H1 (cell line): ENCODE measurements around the gene PRRX1.

Experiments used
- CTCF ChIP-seq, 3 experiments: IDR thresholded peaks; 1 replicate in 2 of 3; 2 replicates in 1 of 3; pipeline versions ENCODE4 v1.5.1 to v1.6.1; 2011; ENCODE audit warnings: low read length in 3 of 3, mild to moderate bottlenecking in 3 of 3, inconsistent platforms in 2 of 3, low read depth in 1 of 3, moderate library complexity in 1 of 3; ENCODE audit not compliant: insufficient read depth in 1 of 3; ENCODE audit errors: control extremely low read depth in 1 of 3
- RAD21 ChIP-seq, 2 experiments: IDR thresholded peaks in 1 of 2; conservative IDR thresholded peaks in 1 of 2; 2 replicates each; pipeline ENCODE4 v1.6.1; 2011; ENCODE audit warnings: low read depth in 2 of 2, low read length in 2 of 2, improper control_type of control experiment in 1 of 2, inconsistent platforms in 1 of 2, mild to moderate bottlenecking in 1 of 2, moderate library complexity in 1 of 2
- YY1 ChIP-seq: IDR thresholded peaks from 2 replicates; pipeline ENCODE4 v1.6.1; 2011; ENCODE audit warnings: low read depth, mild to moderate bottlenecking, low read length

- TF ChIP-seq YY1 = no peak
- no peak for TF ChIP-seq RAD21 (IDR thresholded peaks at IDR 0.05 in 1 of 2, conservative IDR thresholded peaks at IDR 0.05 in 1 of 2; ENCODE audit: low read depth in 2 of 2, low read length in 2 of 2)
- no peak for TF ChIP-seq CTCF (IDR thresholded peaks at IDR 0.05; ENCODE audit: control extremely low read depth in 1 of 3, insufficient read depth in 1 of 3, low read depth in 1 of 3, low read length in 3 of 3)
These were observed 32.1 kb downstream of the PRRX1 start for GRCh38 chr1:170695955-170696590.
